ENCODE data around the gene TERF2IP.

GRCh38 chr16:75614066-75614897 is 33.3 kb upstream of the TERF2IP start:
- TF ChIP-seq CTCF (IDR thresholded peaks at IDR 0.05) (no peak), EP300 (IDR thresholded peaks at IDR 0.05) (no peak)
